ENCODE measurements around the gene TCN2. TPM values are rescaled to one million over a fixed set of nuclear protein-coding genes. Genes with fewer than 3 reads are reported as not detected.

TCN2 gene
- total and polyA plus RNA-seq, 4 donors = 6.7 to 14.1 (median 13.0) TPM

- H3K9me3 ChIP-seq (ENCODE audit: control insufficient read depth in 4 of 4, low read length in 3 of 4) = no peaks in the 10 kb centered on the region
- no peak for DNase-seq (ENCODE audit: low spot score)
- TF ChIP-seq JUND (IDR thresholded peaks at IDR 0.05) (no peak), SP1 (IDR thresholded peaks at IDR 0.05) (no peak), HNF4A (conservative IDR thresholded peaks at IDR 0.05) (no peak), TAF1 (conservative IDR thresholded peaks at IDR 0.05) (no peak), ZBTB33 (IDR thresholded peaks at IDR 0.05) (no peak), NR2F2 (IDR thresholded peaks at IDR 0.05) (no peak), CTCF (IDR thresholded peaks at IDR 0.05; ENCODE audit: low read depth, low read length, missing input control) (no peak), FOXA1 (IDR thresholded peaks at IDR 0.05) (no peak), RXRA (IDR thresholded peaks at IDR 0.05) (no peak), FOXA2 (IDR thresholded peaks at IDR 0.05) (no peak), YY1 (IDR thresholded peaks at IDR 0.05) (no peak), RAD21 (IDR thresholded peaks at IDR 0.05) (no peak), REST (IDR thresholded peaks at IDR 0.05) (no peak), GABPA (IDR thresholded peaks at IDR 0.05 in 1 of 2, conservative IDR thresholded peaks at IDR 0.05 in 1 of 2) (no peak), ATF3 (IDR thresholded peaks at IDR 0.05) (no peak), HNF4G (IDR thresholded peaks at IDR 0.05) (no peak)
- H3K9ac ChIP-seq (ENCODE audit: low read depth in 1 of 2, low read length in 2 of 2) = no peak overlapping the region
- no peaks in the 10 kb centered on the region for H3K27me3 ChIP-seq (ENCODE audit: control insufficient read depth in 4 of 4, insufficient read depth in 4 of 4, low read length in 3 of 4)
- 79% methylated on average over 10 of the region's 10 CpGs for WGBS
- H3K36me3 ChIP-seq (ENCODE audit: control insufficient read depth in 4 of 4, insufficient read depth in 3 of 4, low read depth in 1 of 4, low read length in 3 of 4) = no peaks in the 10 kb centered on the region
- no peak overlapping the region for H3K27ac ChIP-seq (ENCODE audit: low read depth in 1 of 2, low read length in 2 of 2)
- H3K4me3 ChIP-seq (ENCODE audit: low read depth in 1 of 3, low read length in 3 of 3) = no peak overlapping the region
- H3K4me1 ChIP-seq (ENCODE audit: control insufficient read depth in 4 of 4, insufficient read depth in 4 of 4, low read length in 3 of 4) = no peaks in the 10 kb centered on the region
Measured at GRCh38 chr22:30561402-30562189, 45.4 kb upstream of the TCN2 start.

All from liver (tissue), 9 donors.